B cell (primary cell): ENCODE measurements around the gene GMPR. TPM values are rescaled to one million over a fixed set of nuclear protein-coding genes. Genes with fewer than 3 reads are reported as not detected.

Experiments used
- ATAC-seq: fragments of 200-7000 bp; cut with Tn5 transposase; one replicate; pipeline ENCODE4 v1.10.0; 2021; ENCODE audit warnings: low read depth, mild to moderate bottlenecking, moderate number of reproducible peaks, moderate library complexity
- CTCF ChIA-PET: fragments of 350-600 bp; sonication (Branson Sonifier 250); formaldehyde crosslinking; loops from one replicate; lab custom pipeline; 2021; ENCODE audit warnings: antibody characterized with exemption, inconsistent platforms; lab: Charles Lee
- POLR2A ChIA-PET: fragments of 350-600 bp; sonication (Branson Sonifier 250); formaldehyde crosslinking; loops from one replicate; lab custom pipeline; 2021; ENCODE audit warnings: antibody characterized with exemption; lab: Charles Lee
- DNase-seq: peaks from one replicate; pipeline ENCODE4 v3.0.0; 2013
- H2AFZ ChIP-seq: 2 replicates; pipeline ENCODE4 v1.6.1; 2012; ENCODE audit warnings: mild to moderate bottlenecking, low read depth, low read length; ENCODE audit not compliant: insufficient read depth, poor library complexity, severe bottlenecking
- H3K27ac ChIP-seq, 2 donors: 1 replicate in 1 of 2; 2 replicates in 1 of 2; pipeline ENCODE4 v1.5.1; 2012 to 2013; ENCODE audit warnings: low read length in 2 of 2, mild to moderate bottlenecking in 2 of 2, moderate library complexity in 1 of 2
- H3K27me3 ChIP-seq, 4 experiments: fragments of 200-600 bp in 1 of 4; sonication (generic) in 1 of 4; replicated peaks in 1 of 4; 1 replicate in 2 of 4; 2 replicates in 2 of 4; pipeline versions ENCODE4 v1.6.1 to v1.7.0; 2013 to 2016; ENCODE audit warnings: low read length in 3 of 4, mild to moderate bottlenecking in 2 of 4, mixed read lengths in 1 of 4, moderate library complexity in 1 of 4; ENCODE audit not compliant: insufficient read depth in 4 of 4, control insufficient read depth in 3 of 4; ENCODE audit errors: control extremely low read depth in 1 of 4
- H3K36me3 ChIP-seq, 2 experiments: replicated peaks in 1 of 2; 1 replicate in 1 of 2; 2 replicates in 1 of 2; pipeline versions ENCODE4 v1.6.1 to v1.7.1; 2013; ENCODE audit warnings: low read length in 1 of 2; ENCODE audit not compliant: insufficient read depth in 2 of 2, control insufficient read depth in 1 of 2; ENCODE audit errors: control extremely low read depth in 1 of 2, extremely low read depth in 1 of 2
- H3K4me1 ChIP-seq, 2 donors: fragments of 200-600 bp in 1 of 2; sonication (generic) in 1 of 2; 1 replicate in 1 of 2; 2 replicates in 1 of 2; pipeline versions ENCODE4 v1.5.1 to v1.6.1; 2013 to 2017; ENCODE audit warnings: low read length in 2 of 2; ENCODE audit not compliant: control insufficient read depth in 2 of 2, insufficient read depth in 2 of 2
- H3K4me2 ChIP-seq: replicated peaks from 2 replicates; pipeline ENCODE3; 2012; ENCODE audit warnings: mild to moderate bottlenecking, low read depth, low read length; ENCODE audit not compliant: poor library complexity, severe bottlenecking
- H3K4me3 ChIP-seq, 5 experiments: fragments of 200-600 bp in 1 of 5; sonication (generic) in 1 of 5; 1 replicate in 3 of 5; 2 replicates in 2 of 5; pipeline versions ENCODE4 v1.5.1 to v1.7.0; 2011 to 2016; ENCODE audit warnings: low read length in 4 of 5, mild to moderate bottlenecking in 4 of 5, low read depth in 2 of 5, control low read depth in 1 of 5, moderate library complexity in 1 of 5; ENCODE audit not compliant: insufficient read depth in 1 of 5; ENCODE audit errors: control extremely low read depth in 1 of 5, extremely low read depth in 1 of 5
- H3K79me2 ChIP-seq: fragments of 200-600 bp; sonication (generic); one replicate; pipeline ENCODE4 v1.6.0; 2016; ENCODE audit warnings: low read length; ENCODE audit not compliant: control insufficient read depth, insufficient read depth
- H3K9ac ChIP-seq: fragments of 200-600 bp; sonication (generic); 2 replicates; pipeline ENCODE4 v1.6.1; 2017; ENCODE audit warnings: mild to moderate bottlenecking, low read length, moderate library complexity
- H3K9me3 ChIP-seq, 3 donors: one replicate each; pipeline versions ENCODE4 v1.6.1 to v1.7.1; 2013; ENCODE audit warnings: low read length in 2 of 3; ENCODE audit not compliant: control insufficient read depth in 2 of 3, insufficient read depth in 1 of 3; ENCODE audit errors: control extremely low read depth in 1 of 3
- H4K20me1 ChIP-seq: 2 replicates; pipeline ENCODE4 v1.6.0; 2012; ENCODE audit warnings: mild to moderate bottlenecking, low read length; ENCODE audit not compliant: insufficient read depth, control insufficient read depth, poor library complexity, severe bottlenecking
- H3K27ac Mint-ChIP-seq: one replicate; pipeline ENCODE4 v1.8.0; 2021; ENCODE audit warnings: mixed read lengths
- H3K27me3 Mint-ChIP-seq: one replicate; pipeline ENCODE4 v1.8.0; 2021; ENCODE audit warnings: mixed read lengths
- H3K4me1 Mint-ChIP-seq: one replicate; pipeline ENCODE4 v1.8.0; 2021; ENCODE audit warnings: mixed read lengths
- H3K4me3 Mint-ChIP-seq: one replicate; pipeline ENCODE4 v1.8.0; 2021; ENCODE audit warnings: mixed read lengths
- H3K9me3 Mint-ChIP-seq: one replicate; pipeline ENCODE4 v1.8.0; 2022; ENCODE audit warnings: mixed read lengths; ENCODE audit not compliant: insufficient read depth
- EZH2 ChIP-seq: IDR thresholded peaks from 2 replicates; pipeline ENCODE4 v1.6.1; 2012; ENCODE audit warnings: borderline replicate concordance, low read depth, mild to moderate bottlenecking, moderate library complexity, low read length; ENCODE audit not compliant: insufficient read depth, poor library complexity, severe bottlenecking
- WGBS: methylation state at CpG from one replicate; pipeline ENCODE4 v1.1.5; 2013; ENCODE audit warnings: missing lambda C conversion rate; ENCODE audit not compliant: insufficient coverage; 5-methylcytosine and 5-hydroxymethylcytosine counted together
- intact Hi-C: fragments of 100-400 bp; cut with micrococcal nuclease; formaldehyde crosslinking; loops from one replicate; pipeline ENCODE4 v1.10.0; 2022
- polyA plus RNA-seq: library from polyadenylated mRNA; depleted of rRNA; stranded (reverse); fragments of >200 nt; gene quantifications from 2 replicates; pipeline ENCODE4 v1.2.3, GENCODE V29; 2012
- total RNA-seq, 2 donors: library from RNA; stranded (reverse); fragments of 120-200 nt in 1 of 2; gene quantifications; 1 replicate in 1 of 2; 2 replicates in 1 of 2; pipeline versions ENCODE4 v1.2.3 to v1.2.4, GENCODE V29; 2013 to 2022
- TF ChIP-seq, protein P1 (sequence below): fragments of 200-600 bp; IDR thresholded peaks from one replicate; pipeline ENCODE4 v1.8.0; 2022; ENCODE audit warnings: antibody characterized with exemption, mild to moderate bottlenecking

GMPR gene
- total and polyA plus RNA-seq, 2 donors (not counting 1 experiment from before 2014, with no cell fraction given), result 0.82 TPM; not detected in 1

DNA sequence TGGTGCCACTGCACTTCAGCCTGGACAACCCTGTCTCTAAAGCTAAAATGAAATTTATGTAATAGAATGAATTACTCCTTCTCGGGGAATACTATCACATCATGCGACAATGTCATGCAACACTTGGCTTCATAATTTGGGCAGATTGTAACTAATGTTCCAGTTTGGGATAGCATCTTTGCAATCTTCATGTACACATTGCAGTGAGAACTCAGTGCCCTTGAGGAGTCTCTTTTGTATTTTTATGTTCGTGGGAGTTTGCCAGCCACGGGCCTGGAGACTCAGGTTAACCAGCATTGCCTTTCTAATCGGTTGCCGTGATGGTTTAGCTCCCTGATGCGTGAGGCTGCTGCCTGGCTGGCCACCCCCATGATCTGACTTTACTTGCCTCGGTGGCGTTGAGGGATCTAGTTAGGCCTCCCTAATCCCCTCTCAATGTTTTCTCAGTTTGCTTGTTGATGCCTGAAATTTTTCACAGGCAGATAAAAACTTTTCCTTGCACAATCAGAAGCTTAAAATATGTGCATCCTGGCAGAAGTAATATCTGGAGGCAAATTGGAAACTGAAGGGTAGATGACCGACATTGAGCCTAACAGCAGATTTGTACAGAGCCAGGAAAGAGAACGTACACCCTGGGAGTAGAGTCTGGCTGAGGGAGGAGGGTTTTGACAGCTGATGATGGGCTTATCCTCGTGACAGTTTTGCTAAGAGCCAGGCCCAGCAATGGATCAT lies 2.4 kb downstream of the GMPR start:
- intact Hi-C loops, result no loop called here
- no peak overlapping the region for H3K27ac Mint-ChIP-seq
- CTCF ChIA-PET, result interaction anchor here (0.9 kb wide), 1 partner anchor 10 kb away, joined by 3 read pairs; no protein-coding TSS in a partner anchor

DNA sequence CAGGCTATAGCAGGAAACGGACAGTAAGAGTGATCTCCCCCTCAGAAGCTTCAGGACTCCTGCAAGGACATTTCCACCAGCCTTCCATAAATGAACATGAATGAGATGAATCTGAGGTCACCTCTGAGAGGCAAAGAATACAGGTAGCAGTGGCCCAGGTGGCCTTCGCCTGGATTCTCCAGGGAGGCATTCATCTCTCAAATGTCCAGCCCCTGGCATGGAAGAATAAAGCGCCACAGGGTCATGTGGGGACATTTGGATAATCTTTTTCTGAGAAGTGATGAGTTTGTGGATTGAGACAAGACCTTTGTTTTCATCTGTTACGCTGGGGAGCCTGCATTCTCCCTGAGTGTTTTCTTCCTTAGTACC lies 2.9 kb downstream of the GMPR start:
- Mint-ChIP-seq H3K4me3 (no peak overlapping the region), H3K9me3 (no peaks in the 10 kb centered on the region), H3K27ac (no peak overlapping the region), H3K4me1 (peaks cover 30% of the 10 kb centered on the region), H3K27me3 (peaks cover 13% of the 10 kb centered on the region)
- no peaks in the 10 kb centered on the region for H3K79me2 ChIP-seq
- CTCF ChIA-PET, result interaction anchor here (0.7 kb wide), 1 partner anchor 10 kb away, joined by 3 read pairs; no protein-coding TSS in a partner anchor
- peaks cover 0 to 17% (median 8%) of the 10 kb centered on the region in 4 experiments for H3K27me3 ChIP-seq
- ATAC-seq (no peak), DNase-seq (no peak)
- no peak overlapping the region for H3K4me3 ChIP-seq
- no peak overlapping the region for H3K4me2 ChIP-seq
- H3K4me1 ChIP-seq, result peaks cover 22 to 28% of the 10 kb centered on the region in 2 donors
- no peak for TF ChIP-seq EZH2
- TF ChIP-seq, protein P1, sequence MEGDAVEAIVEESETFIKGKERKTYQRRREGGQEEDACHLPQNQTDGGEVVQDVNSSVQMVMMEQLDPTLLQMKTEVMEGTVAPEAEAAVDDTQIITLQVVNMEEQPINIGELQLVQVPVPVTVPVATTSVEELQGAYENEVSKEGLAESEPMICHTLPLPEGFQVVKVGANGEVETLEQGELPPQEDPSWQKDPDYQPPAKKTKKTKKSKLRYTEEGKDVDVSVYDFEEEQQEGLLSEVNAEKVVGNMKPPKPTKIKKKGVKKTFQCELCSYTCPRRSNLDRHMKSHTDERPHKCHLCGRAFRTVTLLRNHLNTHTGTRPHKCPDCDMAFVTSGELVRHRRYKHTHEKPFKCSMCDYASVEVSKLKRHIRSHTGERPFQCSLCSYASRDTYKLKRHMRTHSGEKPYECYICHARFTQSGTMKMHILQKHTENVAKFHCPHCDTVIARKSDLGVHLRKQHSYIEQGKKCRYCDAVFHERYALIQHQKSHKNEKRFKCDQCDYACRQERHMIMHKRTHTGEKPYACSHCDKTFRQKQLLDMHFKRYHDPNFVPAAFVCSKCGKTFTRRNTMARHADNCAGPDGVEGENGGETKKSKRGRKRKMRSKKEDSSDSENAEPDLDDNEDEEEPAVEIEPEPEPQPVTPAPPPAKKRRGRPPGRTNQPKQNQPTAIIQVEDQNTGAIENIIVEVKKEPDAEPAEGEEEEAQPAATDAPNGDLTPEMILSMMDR, result no peak
- intact Hi-C loops, result no loop called here
- no peak overlapping the region for H3K9ac ChIP-seq
- no peak overlapping the region for H2AFZ ChIP-seq
- no peak overlapping the region for H3K27ac ChIP-seq
- no peaks in the 10 kb centered on the region for H4K20me1 ChIP-seq
- whole genome bisulfite sequencing, result 94% methylated on average over 2 of the region's 4 CpGs
- no peaks in the 10 kb centered on the region for H3K9me3 ChIP-seq
- no peaks in the 10 kb centered on the region for H3K36me3 ChIP-seq
- POLR2A ChIA-PET, result no interaction called here

More for the DNA sequence above, 2.4 kb downstream of the GMPR start:
- Histone ChIP-seq H3K4me2 (no peak overlapping the region), H4K20me1 (no peaks in the 10 kb centered on the region), H3K9me3 (no peaks in the 10 kb centered on the region), H3K27me3 (peaks cover 0 to 17% (median 8%) of the 10 kb centered on the region in 4 experiments), H3K4me3 (no peak overlapping the region), H3K9ac (no peak overlapping the region), H2AFZ (no peak overlapping the region), H3K27ac (no peak overlapping the region), H3K79me2 (no peaks in the 10 kb centered on the region), H3K36me3 (no peaks in the 10 kb centered on the region), H3K4me1 (peaks cover 27 to 34% of the 10 kb centered on the region in 2 donors)
- no peak for TF ChIP-seq EZH2
- TF ChIP-seq, protein P1, result no peak
- H3K4me1 Mint-ChIP-seq, result peaks cover 35% of the 10 kb centered on the region
- ATAC-seq, result no peak
- H3K4me3 Mint-ChIP-seq, result no peak overlapping the region
- 100% methylated on average over 10 of the region's 12 CpGs for WGBS
- POLR2A ChIA-PET, result no interaction called here
- no peak for DNase-seq
- H3K27me3 Mint-ChIP-seq, result peaks cover 14% of the 10 kb centered on the region
- no peaks in the 10 kb centered on the region for H3K9me3 Mint-ChIP-seq
